ENCODE data around the gene THSD4. TPM values are rescaled to one million over a fixed set of nuclear protein-coding genes. Genes with fewer than 3 reads are reported as not detected.

THSD4 gene
- polyA plus RNA-seq, 1 donor (not counting 4 experiments of a cell fraction or from before 2014, with no cell fraction given) = 24.5 TPM

DNA sequence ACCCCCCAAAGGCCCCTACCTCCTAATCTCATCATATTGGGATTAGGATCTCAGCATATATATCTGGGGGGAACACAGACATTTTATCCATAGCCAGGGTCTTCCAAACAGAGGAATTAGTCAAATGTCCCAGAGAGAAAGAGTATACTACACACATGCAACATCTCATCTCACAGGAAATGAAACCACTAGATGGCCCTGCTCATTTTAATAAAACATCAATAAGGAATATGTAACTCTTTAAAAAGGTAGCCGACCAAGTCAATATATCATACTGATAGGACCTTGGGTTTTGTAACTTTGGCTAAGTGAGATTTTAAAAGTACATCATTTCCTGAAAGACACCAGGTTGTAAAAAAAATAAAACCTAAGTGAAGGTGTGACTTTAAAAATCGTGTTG, 45.6 kb upstream of the THSD4 start:
- peaks cover 25% of the 10 kb centered on the region for H3K4me1 ChIP-seq (ENCODE audit: control insufficient read depth, extremely low read depth, insufficient read depth, low read length)
- peak overlapping the region; percentile 21 for H2AFZ ChIP-seq (ENCODE audit: control insufficient read depth, low read length)
- no peak for DNase-seq (ENCODE audit: low read depth, low spot score)
- peak; percentile 34 for FAIRE-seq
- no peaks in the 10 kb centered on the region for H3K79me2 ChIP-seq (ENCODE audit: control insufficient read depth, insufficient read depth, low read length)
- H3K27me3 ChIP-seq (ENCODE audit: control insufficient read depth, extremely low read depth, insufficient read depth, low read length) = no peaks in the 10 kb centered on the region
- dilution Hi-C loops (cut with MboI; ENCODE audit: extremely low pct_ligation_motif_present, low sequenced_read_pairs) = no loop called here
- H3K4me2 ChIP-seq (ENCODE audit: control insufficient read depth, extremely low read depth, insufficient read depth, low read depth, low read length) = peak overlapping the region; percentile 18
- peaks cover 0 to 1% of the 10 kb centered on the region in 2 experiments for H3K36me3 ChIP-seq (ENCODE audit: control insufficient read depth in 2 of 2, extremely low read depth in 1 of 2, insufficient read depth in 2 of 2, low read length in 2 of 2)
- no peak overlapping the region for H3K9ac ChIP-seq (ENCODE audit: control insufficient read depth, extremely low read depth, insufficient read depth, low read length)
- H3K4me3 ChIP-seq (ENCODE audit: control insufficient read depth in 2 of 3, extremely low read depth in 1 of 3, insufficient read depth in 2 of 3, low read depth in 1 of 3, low read length in 3 of 3) = no peak overlapping the region
- peaks cover 2% of the 10 kb centered on the region for H3K9me3 ChIP-seq (ENCODE audit: control insufficient read depth, low read depth, low read length)
- H4K20me1 ChIP-seq (ENCODE audit: control insufficient read depth, extremely low read depth, insufficient read depth, low read length) = no peaks in the 10 kb centered on the region
- H3K27ac ChIP-seq (ENCODE audit: control insufficient read depth, insufficient read depth, low read length) = peak overlapping the region; percentile 2
- peak in 1 of 3 experiments; percentile 11 for TF ChIP-seq CTCF (optimal IDR thresholded peaks at IDR 0.05 in 1 of 3, IDR thresholded peaks at IDR 0.05 in 1 of 3, conservative IDR thresholded peaks at IDR 0.05 in 1 of 3; ENCODE audit: extremely low read depth in 1 of 3, insufficient read depth in 2 of 3, low read length in 3 of 3)
- TF ChIP-seq EZH2 (IDR thresholded peaks at IDR 0.05; ENCODE audit: low read length) = no peak
- H3K9me1 ChIP-seq (ENCODE audit: control insufficient read depth, extremely low read depth, insufficient read depth, low read length) = no peaks in the 10 kb centered on the region

DNA sequence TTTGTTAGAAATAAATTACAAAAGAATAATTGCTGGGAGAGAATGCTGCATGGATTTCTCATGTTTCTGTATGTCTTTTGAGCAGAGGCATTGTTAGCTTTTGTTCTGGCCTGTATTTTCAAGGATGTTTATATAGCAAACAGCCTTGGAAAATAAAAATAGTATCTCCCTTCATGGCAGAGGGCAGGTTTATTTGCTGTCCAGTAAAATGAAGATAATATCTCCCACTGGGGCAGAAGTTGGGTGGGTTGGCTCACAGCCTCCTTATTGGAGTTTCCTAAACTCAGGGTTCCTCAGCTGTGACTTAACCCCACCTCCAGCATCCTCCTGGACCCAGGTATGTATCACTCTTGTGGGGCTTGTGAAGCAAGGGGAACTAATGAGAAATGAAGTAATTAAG, 43.7 kb upstream of the THSD4 start:
- TF ChIP-seq CTCF (optimal IDR thresholded peaks at IDR 0.05 in 1 of 3, IDR thresholded peaks at IDR 0.05 in 1 of 3, conservative IDR thresholded peaks at IDR 0.05 in 1 of 3; ENCODE audit: extremely low read depth in 1 of 3, insufficient read depth in 2 of 3, low read length in 3 of 3) (no peak), EZH2 (IDR thresholded peaks at IDR 0.05; ENCODE audit: low read length) (no peak)
- Histone ChIP-seq H3K27ac (ENCODE audit: control insufficient read depth, insufficient read depth, low read length) (peak overlapping the region; percentile 40), H3K9ac (ENCODE audit: control insufficient read depth, extremely low read depth, insufficient read depth, low read length) (no peak overlapping the region), H2AFZ (ENCODE audit: control insufficient read depth, low read length) (no peak overlapping the region), H3K4me2 (ENCODE audit: control insufficient read depth, extremely low read depth, insufficient read depth, low read depth, low read length) (no peak overlapping the region), H3K27me3 (ENCODE audit: control insufficient read depth, extremely low read depth, insufficient read depth, low read length) (no peaks in the 10 kb centered on the region), H3K79me2 (ENCODE audit: control insufficient read depth, insufficient read depth, low read length) (no peaks in the 10 kb centered on the region), H3K4me1 (ENCODE audit: control insufficient read depth, extremely low read depth, insufficient read depth, low read length) (peaks cover 25% of the 10 kb centered on the region), H3K36me3 (ENCODE audit: control insufficient read depth in 2 of 2, extremely low read depth in 1 of 2, insufficient read depth in 2 of 2, low read length in 2 of 2) (peaks cover 0 to 1% of the 10 kb centered on the region in 2 experiments), H3K9me1 (ENCODE audit: control insufficient read depth, extremely low read depth, insufficient read depth, low read length) (no peaks in the 10 kb centered on the region), H3K4me3 (ENCODE audit: control insufficient read depth in 2 of 3, extremely low read depth in 1 of 3, insufficient read depth in 2 of 3, low read depth in 1 of 3, low read length in 3 of 3) (no peak overlapping the region), H4K20me1 (ENCODE audit: control insufficient read depth, extremely low read depth, insufficient read depth, low read length) (no peaks in the 10 kb centered on the region), H3K9me3 (ENCODE audit: control insufficient read depth, low read depth, low read length) (peaks cover 2% of the 10 kb centered on the region)
- DNase-seq (ENCODE audit: low read depth, low spot score) (no peak), FAIRE-seq (no peak)
- dilution Hi-C loops (cut with MboI; ENCODE audit: extremely low pct_ligation_motif_present, low sequenced_read_pairs) = no loop called here
